Ovary (tissue), 3 donors: ENCODE data around the gene REV3L.

Experiments
- POLR2A ChIP-seq: fragments of 450-650 bp; IDR thresholded peaks from one replicate; pipeline ENCODE4 v1.6.1; 2017; ENCODE audit warnings: antibody characterized with exemption, mild to moderate bottlenecking, moderate library complexity
- TF ChIP-seq, protein P1 (sequence below), 3 donors: fragments of 450-650 bp in 2 of 3; fragments of 200-600 bp in 1 of 3; IDR thresholded peaks; one replicate each; pipeline versions ENCODE4 v1.5.1 to v1.8.0; 2016 to 2022; ENCODE audit warnings: antibody characterized with exemption in 3 of 3, mild to moderate bottlenecking in 1 of 3
- donor health status: DM: no; HTN: no; CAD: no.

DNA sequence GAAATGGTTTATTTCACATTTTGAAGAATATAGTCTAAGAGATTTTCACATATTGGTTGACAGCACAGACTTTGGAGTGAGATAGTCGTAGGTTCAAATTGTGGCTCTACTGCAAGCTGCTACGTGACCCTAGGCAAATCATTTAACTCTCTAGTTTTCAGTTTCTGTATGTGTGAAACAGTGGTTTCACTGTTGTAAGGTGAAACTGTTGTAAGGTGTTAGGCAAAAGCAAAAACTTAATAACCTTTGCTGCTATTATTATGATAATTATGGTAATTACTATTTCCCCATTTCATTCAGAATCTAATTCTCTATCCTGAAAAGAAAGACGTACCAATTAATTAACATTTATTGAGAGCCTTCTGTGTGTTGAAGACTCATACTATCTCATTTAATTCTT is 144.2 kb downstream of the REV3L start:
- TF ChIP-seq, protein P1, sequence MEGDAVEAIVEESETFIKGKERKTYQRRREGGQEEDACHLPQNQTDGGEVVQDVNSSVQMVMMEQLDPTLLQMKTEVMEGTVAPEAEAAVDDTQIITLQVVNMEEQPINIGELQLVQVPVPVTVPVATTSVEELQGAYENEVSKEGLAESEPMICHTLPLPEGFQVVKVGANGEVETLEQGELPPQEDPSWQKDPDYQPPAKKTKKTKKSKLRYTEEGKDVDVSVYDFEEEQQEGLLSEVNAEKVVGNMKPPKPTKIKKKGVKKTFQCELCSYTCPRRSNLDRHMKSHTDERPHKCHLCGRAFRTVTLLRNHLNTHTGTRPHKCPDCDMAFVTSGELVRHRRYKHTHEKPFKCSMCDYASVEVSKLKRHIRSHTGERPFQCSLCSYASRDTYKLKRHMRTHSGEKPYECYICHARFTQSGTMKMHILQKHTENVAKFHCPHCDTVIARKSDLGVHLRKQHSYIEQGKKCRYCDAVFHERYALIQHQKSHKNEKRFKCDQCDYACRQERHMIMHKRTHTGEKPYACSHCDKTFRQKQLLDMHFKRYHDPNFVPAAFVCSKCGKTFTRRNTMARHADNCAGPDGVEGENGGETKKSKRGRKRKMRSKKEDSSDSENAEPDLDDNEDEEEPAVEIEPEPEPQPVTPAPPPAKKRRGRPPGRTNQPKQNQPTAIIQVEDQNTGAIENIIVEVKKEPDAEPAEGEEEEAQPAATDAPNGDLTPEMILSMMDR (IDR thresholded peaks at IDR 0.05), result no peak
- no peak for TF ChIP-seq POLR2A
